Measurements from ENCODE around the gene MUC4. TPM values are rescaled to one million over a fixed set of nuclear protein-coding genes. Genes with fewer than 3 reads are reported as not detected.
"Not testable (repeated sequence)": the region's sequence is repeated elsewhere in the genome, so short reads cannot be mapped to it uniquely, and the experiment has no call there.

The MUC4 gene
- total RNA-seq, 1 donor from 2014 or later = not detected

- no peak overlapping the region for H3K4me3 Mint-ChIP-seq
- no peak for DNase-seq (ENCODE audit: low read depth, low spot score)
- no peaks in the 10 kb centered on the region for H3K36me3 Mint-ChIP-seq (ENCODE audit: low read depth)
- no peaks in the 10 kb centered on the region for H3K9me3 Mint-ChIP-seq
- no peaks in the 10 kb centered on the region for H3K4me1 Mint-ChIP-seq
- H3K27ac Mint-ChIP-seq (ENCODE audit: unreplicated experiment) = no peak overlapping the region
- H3K27me3 Mint-ChIP-seq (ENCODE audit: low read depth) = peaks cover 28% of the 10 kb centered on the region
- TF ChIP-seq CTCF (conservative IDR thresholded peaks at IDR 0.05) = no peak
These were observed 72.1 kb downstream of the MUC4 start for GRCh38 chr3:195739561-195740111.

GRCh38 chr3:195738274-195739044, 73.3 kb downstream of the MUC4 start:
- no peak for DNase-seq (ENCODE audit: low read depth, low spot score)
- H3K27ac Mint-ChIP-seq (ENCODE audit: unreplicated experiment) = no peak overlapping the region
- H3K27me3 Mint-ChIP-seq (ENCODE audit: low read depth) = peaks cover 20% of the 10 kb centered on the region
- no peak for TF ChIP-seq CTCF (conservative IDR thresholded peaks at IDR 0.05)
- H3K36me3 Mint-ChIP-seq (ENCODE audit: low read depth) = no peaks in the 10 kb centered on the region
- no peaks in the 10 kb centered on the region for H3K9me3 Mint-ChIP-seq
- peaks cover 2% of the 10 kb centered on the region for H3K4me1 Mint-ChIP-seq
- H3K4me3 Mint-ChIP-seq = no peak overlapping the region

- H3K9me3 Mint-ChIP-seq; H3K4me3 Mint-ChIP-seq; H3K27ac Mint-ChIP-seq (ENCODE audit: unreplicated experiment); H3K36me3 Mint-ChIP-seq (ENCODE audit: low read depth); H3K4me1 Mint-ChIP-seq; DNase-seq (ENCODE audit: low read depth, low spot score): not testable (repeated sequence)
- H3K27me3 Mint-ChIP-seq (ENCODE audit: low read depth) = peaks cover 16% of the 10 kb centered on the region
These were observed 73.9 kb downstream of the MUC4 start for GRCh38 chr3:195737782-195738181.

GRCh38 chr3:195736866-195737490, 74.8 kb downstream of the MUC4 start:
- Mint-ChIP-seq H3K4me3 (no peak overlapping the region), H3K27me3 (ENCODE audit: low read depth) (peaks cover 10% of the 10 kb centered on the region), H3K36me3 (ENCODE audit: low read depth) (no peaks in the 10 kb centered on the region), H3K4me1 (peaks cover 10% of the 10 kb centered on the region), H3K9me3 (no peaks in the 10 kb centered on the region), H3K27ac (ENCODE audit: unreplicated experiment) (no peak overlapping the region)
- no peak for DNase-seq (ENCODE audit: low read depth, low spot score)
- no peak for TF ChIP-seq CTCF (conservative IDR thresholded peaks at IDR 0.05)

- Mint-ChIP-seq H3K36me3 (ENCODE audit: low read depth) (no peaks in the 10 kb centered on the region), H3K27ac (ENCODE audit: unreplicated experiment) (no peak overlapping the region), H3K4me1 (peaks cover 13% of the 10 kb centered on the region), H3K27me3 (ENCODE audit: low read depth) (no peaks in the 10 kb centered on the region), H3K4me3 (no peak overlapping the region), H3K9me3 (no peaks in the 10 kb centered on the region)
- TF ChIP-seq CTCF (conservative IDR thresholded peaks at IDR 0.05) = no peak
- no peak for DNase-seq (ENCODE audit: low read depth, low spot score)
These were observed 76.6 kb downstream of the MUC4 start for GRCh38 chr3:195735036-195735695.

All from neural crest cell (in vitro differentiated cells).